WTC11 (cell line): ENCODE measurements around the gene ZNF140.

Experiments used
- ATF2 ChIP-seq: sonication (generic); formaldehyde crosslinking; IDR thresholded peaks from 2 replicates; pipeline ENCODE4 v1.8.1; 2022; ENCODE audit warnings: low read depth, missing genetic modification reagents, borderline replicate concordance
- CBFB ChIP-seq: sonication (generic); formaldehyde crosslinking; IDR thresholded peaks from 2 replicates; pipeline ENCODE4 v1.8.1; 2022; ENCODE audit warnings: mild to moderate bottlenecking, low read depth, missing genetic modification reagents
- CTCF ChIP-seq: fragments of 200-600 bp; IDR thresholded peaks from 2 replicates; pipeline ENCODE4 v1.8.0; 2022; ENCODE audit warnings: antibody characterized with exemption
- E2F5 ChIP-seq: sonication (generic); formaldehyde crosslinking; IDR thresholded peaks from 2 replicates; pipeline ENCODE4 v1.8.1; 2022; ENCODE audit warnings: mild to moderate bottlenecking, moderate library complexity, missing genetic modification reagents
- FOXK1 ChIP-seq: sonication (generic); formaldehyde crosslinking; IDR thresholded peaks from 2 replicates; pipeline ENCODE4 v1.8.0; 2022; ENCODE audit warnings: mild to moderate bottlenecking, moderate library complexity, missing genetic modification reagents
- IRF1 ChIP-seq: sonication (generic); formaldehyde crosslinking; IDR thresholded peaks from 2 replicates; pipeline ENCODE4 v1.8.0; 2023; ENCODE audit warnings: missing genetic modification reagents
- JUN ChIP-seq: sonication (generic); formaldehyde crosslinking; IDR thresholded peaks from 2 replicates; pipeline ENCODE4 v1.8.0; 2023; ENCODE audit warnings: mild to moderate bottlenecking, missing genetic modification reagents
- NFE2L1 ChIP-seq: sonication (generic); formaldehyde crosslinking; IDR thresholded peaks from 2 replicates; pipeline ENCODE4 v1.8.1; 2023; ENCODE audit warnings: missing genetic modification reagents
- SMAD3 ChIP-seq: sonication (generic); formaldehyde crosslinking; IDR thresholded peaks from 2 replicates; pipeline ENCODE4 v1.8.0; 2022; ENCODE audit warnings: missing genetic modification reagents, mild to moderate bottlenecking, borderline replicate concordance
- SP1 ChIP-seq: sonication (generic); formaldehyde crosslinking; conservative IDR thresholded peaks from 2 replicates; pipeline ENCODE4 v1.8.1; 2022; ENCODE audit warnings: missing genetic modification reagents
- USF1 ChIP-seq: sonication (generic); formaldehyde crosslinking; IDR thresholded peaks from 2 replicates; pipeline ENCODE4 v1.8.0; 2022; ENCODE audit warnings: mild to moderate bottlenecking, missing genetic modification reagents
- USF2 ChIP-seq: sonication (generic); formaldehyde crosslinking; IDR thresholded peaks from 2 replicates; pipeline ENCODE4 v1.8.1; 2023; ENCODE audit warnings: mild to moderate bottlenecking, missing genetic modification reagents, moderate library complexity
- ZBTB21 ChIP-seq: sonication (generic); formaldehyde crosslinking; IDR thresholded peaks from 2 replicates; pipeline ENCODE4 v1.8.1; 2023; ENCODE audit warnings: mild to moderate bottlenecking, missing genetic modification reagents, borderline replicate concordance
- ZNF232 ChIP-seq: sonication (generic); formaldehyde crosslinking; IDR thresholded peaks from 2 replicates; pipeline ENCODE4 v1.8.0; 2022; ENCODE audit warnings: mild to moderate bottlenecking, missing genetic modification reagents

- TF ChIP-seq CTCF = no peak
- no peak for TF ChIP-seq USF2 (CRISPR knock-in tag)
- TF ChIP-seq E2F5 (CRISPR knock-in tag) = no peak
- no peak for TF ChIP-seq SMAD3 (CRISPR knock-in tag)
- TF ChIP-seq USF1 (CRISPR knock-in tag) = no peak
- TF ChIP-seq SP1 (CRISPR knock-in tag) = no peak
- no peak for TF ChIP-seq ZNF232 (CRISPR knock-in tag)
- no peak for TF ChIP-seq ZBTB21 (CRISPR knock-in tag)
- TF ChIP-seq ATF2 (CRISPR knock-in tag) = no peak
- no peak for TF ChIP-seq FOXK1 (CRISPR knock-in tag)
- no peak for TF ChIP-seq JUN
- TF ChIP-seq CBFB (CRISPR knock-in tag) = no peak
- TF ChIP-seq NFE2L1 (CRISPR knock-in tag) = no peak
- no peak for TF ChIP-seq IRF1
Observed at GRCh38 chr12:133057446-133057845, 23.3 kb upstream of the ZNF140 start.
